IMR-90 (cell line): ENCODE data around the gene LRRC1. TPM values are rescaled to one million over a fixed set of nuclear protein-coding genes. Genes with fewer than 3 reads are reported as not detected.

ENCODE experiments used
- ATAC-seq: fragments of 200-7000 bp; cut with Tn5 transposase; 2 replicates; pipeline ENCODE4 v1.9.1; 2020; ENCODE audit warnings: low read depth, mild to moderate bottlenecking, moderate library complexity
- BruUV-seq: library from RNA; stranded (reverse); fragments of 400-500 nt; replicated peaks from 2 replicates; lab custom pipeline; 2021; lab: Mats Ljungman, UMichigan
- CTCF ChIA-PET: fragments of 300-600 bp; formaldehyde crosslinking; extraction: SDS; loops from one replicate; lab custom pipeline; 2021; ENCODE audit warnings: antibody characterized with exemption; lab: Yijun Ruan, JAX
- POLR2A ChIA-PET: fragments of 300-600 bp; sonication (Branson Sonifier 250); formaldehyde crosslinking; loops from one replicate; lab custom pipeline; 2022; ENCODE audit warnings: antibody characterized with exemption; ENCODE audit not compliant: unreplicated experiment; lab: Charles Lee
- DNase-seq: peaks from one replicate; pipeline ENCODE4 v3.0.0; 2013
- H2AFZ ChIP-seq: replicated peaks from 2 replicates; pipeline ENCODE3; 2013; ENCODE audit warnings: low read length, mild to moderate bottlenecking; ENCODE audit not compliant: poor library complexity
- H2AK5ac ChIP-seq: 2 replicates; pipeline ENCODE4 v1.6.1; 2013; ENCODE audit warnings: low read depth, low read length, inconsistent platforms
- H2AK9ac ChIP-seq: replicated peaks from 2 replicates; pipeline ENCODE3; 2013; ENCODE audit warnings: mild to moderate bottlenecking, low read depth, low read length, moderate library complexity; ENCODE audit not compliant: poor library complexity
- H2BK120ac ChIP-seq: 2 replicates; pipeline ENCODE4 v1.6.1; 2013; ENCODE audit warnings: low read depth, low read length, inconsistent platforms
- H2BK15ac ChIP-seq: 3 replicates; pipeline ENCODE4 v1.6.1; 2013; ENCODE audit warnings: low read depth, low read length, inconsistent platforms
- H2BK20ac ChIP-seq: 2 replicates; pipeline ENCODE4 v1.6.1; 2013; ENCODE audit warnings: low read depth, mild to moderate bottlenecking, inconsistent platforms, low read length, moderate library complexity
- H2BK5ac ChIP-seq: 2 replicates; pipeline ENCODE4 v1.6.1; 2013; ENCODE audit warnings: mild to moderate bottlenecking, low read depth, low read length, inconsistent platforms; ENCODE audit not compliant: poor library complexity, severe bottlenecking
- H3K14ac ChIP-seq: replicated peaks from 2 replicates; pipeline ENCODE4 v1.6.1; 2013; ENCODE audit warnings: low read depth, low read length, inconsistent platforms
- H3K18ac ChIP-seq: 2 replicates; pipeline ENCODE4 v1.6.1; 2013; ENCODE audit warnings: low read depth, low read length, control low read depth
- H3K23ac ChIP-seq: 2 replicates; pipeline ENCODE4 v1.6.1; 2013; ENCODE audit warnings: low read depth, low read length, inconsistent platforms
- H3K27ac ChIP-seq: 2 replicates; pipeline ENCODE4 v1.5.1; 2013; ENCODE audit warnings: mild to moderate bottlenecking, control low read depth, low read length; ENCODE audit not compliant: insufficient read depth
- H3K27me3 ChIP-seq: 2 replicates; pipeline ENCODE4 v1.6.1; 2013; ENCODE audit warnings: low read length; ENCODE audit not compliant: control insufficient read depth, insufficient read depth
- H3K36me3 ChIP-seq: 2 replicates; pipeline ENCODE4 v1.6.1; 2013; ENCODE audit warnings: low read length, mixed read lengths; ENCODE audit not compliant: control insufficient read depth, insufficient read depth
- H3K4ac ChIP-seq: 2 replicates; pipeline ENCODE4 v1.6.1; 2013; ENCODE audit warnings: low read depth, low read length, inconsistent platforms
- H3K4me1 ChIP-seq: 2 replicates; pipeline ENCODE4 v1.6.1; 2013; ENCODE audit warnings: low read length, mixed read lengths; ENCODE audit not compliant: control insufficient read depth, insufficient read depth
- H3K4me2 ChIP-seq: 2 replicates; pipeline ENCODE4 v1.6.1; 2013; ENCODE audit warnings: low read depth, mild to moderate bottlenecking, control low read depth, low read length, moderate library complexity
- H3K4me3 ChIP-seq: 2 replicates; pipeline ENCODE4 v1.5.1; 2013; ENCODE audit warnings: low read depth, mild to moderate bottlenecking, control low read depth, low read length, moderate library complexity; ENCODE audit not compliant: insufficient read depth
- H3K56ac ChIP-seq: 2 replicates; pipeline ENCODE4 v1.6.1; 2013; ENCODE audit warnings: low read length, inconsistent platforms; ENCODE audit not compliant: insufficient read depth; ENCODE audit errors: extremely low read depth
- H3K79me1 ChIP-seq, 2 experiments: 2 replicates each; pipeline ENCODE4 v1.6.1; 2013; ENCODE audit warnings: low read length in 2 of 2, inconsistent platforms in 1 of 2, low read depth in 1 of 2
- H3K9ac ChIP-seq: 2 replicates; pipeline ENCODE4 v1.6.1; 2013; ENCODE audit warnings: low read depth, low read length, control low read depth
- H3K9me1 ChIP-seq: 2 replicates; pipeline ENCODE4 v1.6.1; 2013; ENCODE audit warnings: low read length, inconsistent platforms; ENCODE audit not compliant: insufficient read depth
- H3K9me3 ChIP-seq: 2 replicates; pipeline ENCODE4 v1.6.1; 2013; ENCODE audit warnings: low read length; ENCODE audit not compliant: control insufficient read depth, insufficient read depth
- H4K20me1 ChIP-seq: 2 replicates; pipeline ENCODE4 v1.6.1; 2013; ENCODE audit warnings: low read length, inconsistent platforms; ENCODE audit not compliant: insufficient read depth
- H4K5ac ChIP-seq: 2 replicates; pipeline ENCODE4 v1.6.1; 2013; ENCODE audit warnings: mild to moderate bottlenecking, low read depth, low read length, control low read depth
- H4K8ac ChIP-seq, 2 experiments: 2 replicates each; pipeline ENCODE4 v1.6.1; 2013; ENCODE audit warnings: low read depth in 2 of 2, low read length in 2 of 2, control low read depth in 1 of 2, inconsistent platforms in 1 of 2
- H4K91ac ChIP-seq: 2 replicates; pipeline ENCODE4 v1.6.1; 2013; ENCODE audit warnings: low read depth, low read length, inconsistent platforms; ENCODE audit not compliant: insufficient read depth
- BHLHE40 ChIP-seq: fragments of 150-350 bp; IDR thresholded peaks from 2 replicates; pipeline ENCODE4 v1.6.1; 2016; ENCODE audit warnings: mild to moderate bottlenecking, low read depth, low read length
- CEBPB ChIP-seq: IDR thresholded peaks from 2 replicates; pipeline ENCODE4 v1.6.1; 2012; ENCODE audit warnings: low read depth, low read length, improper control_type of control experiment
- CHD1 ChIP-seq: IDR thresholded peaks from 2 replicates; pipeline ENCODE4 v1.6.1; 2012; ENCODE audit warnings: low read depth, low read length, improper control_type of control experiment
- ELK1 ChIP-seq: fragments of 150-350 bp; IDR thresholded peaks from 2 replicates; pipeline ENCODE4 v1.6.1; 2016; ENCODE audit warnings: low read depth, mild to moderate bottlenecking, low read length, moderate library complexity, borderline replicate concordance
- FOS ChIP-seq: fragments of 150-350 bp; IDR thresholded peaks from 2 replicates; pipeline ENCODE4 v1.6.1; 2016; ENCODE audit warnings: low read depth, low read length
- MAFK ChIP-seq: IDR thresholded peaks from 2 replicates; pipeline ENCODE4 v1.6.1; 2012; ENCODE audit warnings: low read depth, low read length, improper control_type of control experiment
- MAZ ChIP-seq: IDR thresholded peaks from 2 replicates; pipeline ENCODE4 v1.6.1; 2012; ENCODE audit warnings: low read depth, mild to moderate bottlenecking, low read length, improper control_type of control experiment, moderate library complexity, borderline replicate concordance
- MXI1 ChIP-seq: IDR thresholded peaks from 2 replicates; pipeline ENCODE4 v1.6.1; 2012; ENCODE audit warnings: low read depth, mild to moderate bottlenecking, low read length, moderate library complexity, borderline replicate concordance
- NFE2L2 ChIP-seq: fragments of 150-350 bp; IDR thresholded peaks from 2 replicates; pipeline ENCODE4 v1.6.1; 2016; ENCODE audit warnings: low read depth, mild to moderate bottlenecking, low read length
- POLR2A ChIP-seq: IDR thresholded peaks from 2 replicates; pipeline ENCODE4 v1.6.1; 2012; ENCODE audit warnings: mild to moderate bottlenecking, low read depth, low read length
- RAD21 ChIP-seq: IDR thresholded peaks from 2 replicates; pipeline ENCODE4 v1.6.1; 2012; ENCODE audit warnings: low read length, improper control_type of control experiment
- RCOR1 ChIP-seq: IDR thresholded peaks from 2 replicates; pipeline ENCODE4 v1.6.1; 2012; ENCODE audit warnings: mild to moderate bottlenecking, low read length, improper control_type of control experiment; ENCODE audit not compliant: insufficient replicate concordance
- RFX5 ChIP-seq: IDR thresholded peaks from 2 replicates; pipeline ENCODE4 v1.8.0; 2012; ENCODE audit warnings: low read depth, mild to moderate bottlenecking, low read length, moderate library complexity
- SMC3 ChIP-seq: fragments of 150-350 bp; IDR thresholded peaks from 2 replicates; pipeline ENCODE4 v1.6.1; 2016; ENCODE audit warnings: low read depth, mild to moderate bottlenecking, antibody characterized with exemption, low read length, moderate library complexity
- USF2 ChIP-seq: fragments of 150-350 bp; IDR thresholded peaks from 2 replicates; pipeline ENCODE4 v1.6.1; 2017; ENCODE audit warnings: mild to moderate bottlenecking, antibody characterized with exemption, low read length, low read depth
- WGBS, 2 experiments: methylation state at CpG; one replicate each; pipeline versions ENCODE4 v1.1.5 to v1.1.7; 2013; ENCODE audit warnings: missing lambda C conversion rate in 2 of 2; ENCODE audit not compliant: insufficient read length in 1 of 2; ENCODE audit errors: extremely low coverage in 2 of 2; 5-methylcytosine and 5-hydroxymethylcytosine counted together
- dilution Hi-C: fragments of 300-500 bp; cut with HindIII; formaldehyde crosslinking; loops from one replicate; pipeline ENCODE4 v1.14.3; 2018; ENCODE audit warnings: low sequenced_read_pairs; ENCODE audit not compliant: unreplicated experiment
- in situ Hi-C: fragments of 300-500 bp; cut with MboI; formaldehyde crosslinking; loops from 3 replicates; pipeline ENCODE4 v1.14.3; 2019; ENCODE audit warnings: low sequenced_read_pairs, inconsistent platforms, mixed read lengths
- intact Hi-C: fragments of 100-400 bp; cut with micrococcal nuclease; formaldehyde crosslinking; loops from 2 replicates; pipeline ENCODE4 v1.10.0; 2022
- polyA plus RNA-seq, 3 experiments: library from polyadenylated mRNA; depleted of rRNA; stranded (reverse); fragments of >200 nt; gene quantifications; 2 replicates each; pipeline ENCODE4 v1.2.3, GENCODE V29; 2012; ENCODE audit warnings: low replicate concordance in 1 of 3
- total RNA-seq: library from RNA; depleted of rRNA; stranded (reverse); fragments of >200 nt; gene quantifications from 2 replicates; pipeline ENCODE4 v1.2.3, GENCODE V29; 2012
- TF ChIP-seq, protein P1 (sequence below): conservative IDR thresholded peaks from 2 replicates; pipeline ENCODE4 v1.5.1; 2012; ENCODE audit warnings: mild to moderate bottlenecking, low read depth, low read length, improper control_type of control experiment

Gene LRRC1
- total and polyA plus RNA-seq, 2 of the 4 experiments (the other 2 are of a cell fraction) = 5.1 to 6.1 TPM

DNA sequence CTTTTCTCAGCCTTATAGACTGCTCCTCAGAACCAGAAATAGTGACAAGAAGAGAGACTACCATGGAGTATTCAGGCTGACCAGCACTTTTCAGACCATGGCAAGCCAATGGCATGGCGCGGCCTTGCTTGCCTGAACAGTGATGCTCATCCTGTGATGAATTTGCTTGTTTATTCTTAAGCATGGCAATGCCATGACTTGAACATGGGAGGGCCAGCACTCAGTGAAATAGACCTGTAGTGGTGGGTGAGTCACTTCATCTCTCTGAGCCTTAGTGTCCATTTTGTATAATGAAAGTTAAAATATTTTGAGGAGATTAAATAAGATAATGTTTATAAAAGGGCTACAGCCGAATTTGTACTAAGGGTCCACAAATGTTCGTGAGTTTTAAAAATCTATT, 79.1 kb downstream of the LRRC1 start:
- POLR2A ChIA-PET = no interaction called here
- Histone ChIP-seq H2AFZ (no peak overlapping the region), H3K18ac (no peak overlapping the region), H3K27ac (no peak overlapping the region), H2BK120ac (no peak overlapping the region), H2AK9ac (no peak overlapping the region), H3K9me3 (no peaks in the 10 kb centered on the region), H2BK20ac (no peak overlapping the region), H3K23ac (no peak overlapping the region), H2BK15ac (no peak overlapping the region), H4K5ac (no peak overlapping the region), H3K9me1 (no peaks in the 10 kb centered on the region), H4K8ac (no peak overlapping the region), H3K9ac (no peak overlapping the region), H2BK5ac (no peak overlapping the region), H3K79me1 (peaks cover 2 to 16% of the 10 kb centered on the region in 2 experiments; a peak in 3 of 4 replicates), H3K14ac (no peak overlapping the region; the same call in 1 of the 2 replicates), H4K20me1 (no peaks in the 10 kb centered on the region), H3K4ac (no peak overlapping the region), H3K4me3 (no peak overlapping the region), H3K27me3 (no peaks in the 10 kb centered on the region), H3K36me3 (no peaks in the 10 kb centered on the region), H3K4me2 (no peak overlapping the region), H4K91ac (no peak overlapping the region), H3K4me1 (peaks cover 3% of the 10 kb centered on the region), H2AK5ac (no peak overlapping the region), H3K56ac (no peak overlapping the region)
- intact Hi-C loops (no loop called here), in situ Hi-C loops (no loop called here), dilution Hi-C loops (no loop called here)
- CTCF ChIA-PET = no interaction called here
- ATAC-seq = peak; percentile 35
- 100% methylated on average over 2 of the region's 4 CpGs; no CpG with 5 or more reads in 1 of the 2 experiments for WGBS, 2 experiments
- peak; percentile 51 for DNase-seq
- no peak for TF ChIP-seq NFE2L2
- no peak for TF ChIP-seq BHLHE40
- no peak for TF ChIP-seq MAZ
- no peak for TF ChIP-seq RCOR1
- no peak for TF ChIP-seq FOS
- no peak for TF ChIP-seq MXI1
- no peak for TF ChIP-seq ELK1
- TF ChIP-seq MAFK = no peak
- no peak for TF ChIP-seq USF2
- TF ChIP-seq, protein P1, sequence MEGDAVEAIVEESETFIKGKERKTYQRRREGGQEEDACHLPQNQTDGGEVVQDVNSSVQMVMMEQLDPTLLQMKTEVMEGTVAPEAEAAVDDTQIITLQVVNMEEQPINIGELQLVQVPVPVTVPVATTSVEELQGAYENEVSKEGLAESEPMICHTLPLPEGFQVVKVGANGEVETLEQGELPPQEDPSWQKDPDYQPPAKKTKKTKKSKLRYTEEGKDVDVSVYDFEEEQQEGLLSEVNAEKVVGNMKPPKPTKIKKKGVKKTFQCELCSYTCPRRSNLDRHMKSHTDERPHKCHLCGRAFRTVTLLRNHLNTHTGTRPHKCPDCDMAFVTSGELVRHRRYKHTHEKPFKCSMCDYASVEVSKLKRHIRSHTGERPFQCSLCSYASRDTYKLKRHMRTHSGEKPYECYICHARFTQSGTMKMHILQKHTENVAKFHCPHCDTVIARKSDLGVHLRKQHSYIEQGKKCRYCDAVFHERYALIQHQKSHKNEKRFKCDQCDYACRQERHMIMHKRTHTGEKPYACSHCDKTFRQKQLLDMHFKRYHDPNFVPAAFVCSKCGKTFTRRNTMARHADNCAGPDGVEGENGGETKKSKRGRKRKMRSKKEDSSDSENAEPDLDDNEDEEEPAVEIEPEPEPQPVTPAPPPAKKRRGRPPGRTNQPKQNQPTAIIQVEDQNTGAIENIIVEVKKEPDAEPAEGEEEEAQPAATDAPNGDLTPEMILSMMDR = no peak
- TF ChIP-seq CEBPB = no peak
- TF ChIP-seq SMC3 = no peak
- no peak for TF ChIP-seq POLR2A
- no peak for TF ChIP-seq RFX5
- no peak for TF ChIP-seq RAD21
- no peak for TF ChIP-seq CHD1
- no TSS peak for BruUV-seq
